HG03520 (cell line): ENCODE results near the gene GTF2IRD1.
"Not testable (repeated sequence)": the region's sequence is repeated elsewhere in the genome, so short reads cannot be mapped to it uniquely, and the experiment has no call there.

Experiments used
- ATAC-seq: cut with Tn5 transposase; IDR thresholded peaks from one replicate; pipeline ENCODE4 v1.9.1; 2021; ENCODE audit warnings: mild to moderate bottlenecking, moderate library complexity; ENCODE audit not compliant: unreplicated experiment

Gene GTF2IRD1

DNA sequence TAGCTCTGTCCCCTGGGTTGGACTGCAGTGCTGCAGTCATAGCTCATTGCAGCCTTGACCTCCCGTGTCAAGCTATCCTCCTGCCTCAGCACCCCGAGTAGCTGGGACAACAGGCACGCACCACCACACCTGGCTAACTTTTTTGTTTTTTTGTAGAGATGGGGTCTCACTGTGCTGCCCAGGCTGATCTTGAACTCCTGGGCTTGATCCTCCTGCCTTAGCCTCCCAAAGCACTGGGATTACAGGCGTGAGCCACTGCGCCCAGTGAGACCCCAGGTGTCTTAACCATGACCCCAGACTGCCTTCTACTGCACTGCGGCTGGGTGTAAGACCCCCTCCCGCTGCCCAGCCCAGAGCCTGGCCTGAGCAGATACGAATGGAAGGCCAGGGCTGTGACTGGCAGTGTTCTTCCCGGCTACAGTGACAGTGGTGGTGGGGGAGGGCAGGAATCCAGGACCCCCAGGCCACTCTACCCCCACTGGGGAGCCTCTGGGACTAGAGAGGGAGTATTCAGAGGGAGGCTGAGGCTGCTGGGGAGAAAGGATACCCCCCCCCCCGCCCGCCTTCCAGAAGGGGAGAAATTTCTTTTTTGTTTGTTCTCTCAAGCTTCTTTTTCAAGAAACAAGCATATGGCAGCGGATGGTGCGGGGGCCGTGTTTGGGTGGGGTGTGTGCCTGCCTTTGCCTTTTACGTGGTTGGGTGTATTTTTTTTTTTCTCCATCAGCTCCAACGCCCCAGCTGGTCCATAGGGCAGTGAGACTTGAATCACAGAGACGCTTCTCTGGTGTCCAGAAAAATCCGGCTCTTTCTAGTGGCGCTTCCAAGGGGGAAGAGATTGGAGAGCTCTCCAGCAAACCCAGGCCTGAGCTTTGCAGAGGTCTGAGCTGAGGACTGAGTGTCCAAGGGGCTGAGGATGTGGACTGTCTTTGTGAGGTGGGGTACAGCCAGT is 36.6 kb downstream of the GTF2IRD1 start:
- no peak for ATAC-seq

DNA sequence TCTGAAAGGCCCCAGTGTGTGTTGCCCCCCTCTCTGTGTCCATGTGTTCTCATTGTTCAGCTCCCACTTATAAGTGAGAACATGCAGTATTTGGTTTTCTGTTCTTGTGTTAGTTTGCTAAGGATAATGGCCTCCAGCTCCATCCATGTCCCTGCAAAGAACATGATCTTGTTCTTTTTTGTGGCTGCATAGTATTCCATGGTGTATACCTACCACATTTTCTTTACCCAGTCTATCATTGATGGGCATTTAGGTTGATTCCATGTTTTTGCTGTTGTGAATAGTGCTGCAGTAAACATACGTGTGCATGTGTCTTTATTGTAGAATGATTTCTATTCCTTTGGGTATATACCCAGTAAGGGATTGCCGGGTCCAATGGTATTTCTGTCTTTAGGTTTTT is 37.8 kb downstream of the GTF2IRD1 start:
- ATAC-seq, result not testable (repeated sequence)

DNA sequence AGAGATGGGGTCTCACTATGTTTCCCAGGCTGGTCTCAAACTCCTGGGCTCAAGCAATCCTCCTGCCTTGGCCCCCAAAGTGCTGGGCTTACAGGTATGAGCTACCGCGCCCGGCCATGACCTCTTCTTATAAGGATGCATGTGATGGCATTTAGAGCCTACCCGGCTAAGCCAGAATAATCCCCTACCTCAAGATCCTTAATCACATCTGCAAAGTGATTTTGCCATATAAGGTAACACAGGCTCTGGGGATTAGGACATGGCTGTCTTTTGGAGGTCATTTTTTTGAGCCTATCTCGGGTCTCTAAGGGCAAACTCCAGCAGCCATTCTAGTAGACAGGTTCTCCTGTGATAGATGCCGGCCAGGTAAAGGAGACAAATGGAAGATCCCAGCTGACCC is 39.6 kb downstream of the GTF2IRD1 start:
- ATAC-seq, result no peak

DNA sequence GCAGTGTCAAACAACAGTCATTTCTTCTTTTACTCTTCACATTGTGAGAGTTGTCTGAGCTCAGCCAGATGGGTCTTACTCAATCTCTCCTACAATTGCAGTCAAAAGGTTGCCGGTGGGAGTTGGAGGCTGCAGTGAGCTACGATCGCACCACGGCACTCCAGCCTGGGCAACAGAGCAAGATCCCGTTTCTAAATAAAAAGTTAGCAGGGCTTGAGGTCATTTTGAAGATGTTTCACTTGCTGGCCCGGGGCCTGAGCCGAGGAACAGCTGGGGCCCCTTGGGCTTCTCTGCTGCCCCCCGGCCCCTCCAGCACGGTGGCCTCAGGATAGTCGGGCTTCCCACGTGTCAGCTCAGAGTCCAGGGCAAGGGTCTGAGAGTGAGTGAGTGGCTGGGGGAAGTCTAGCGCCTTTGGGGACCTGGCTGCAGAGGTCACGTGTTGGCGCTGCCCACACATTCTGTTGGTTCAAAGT is 40.4 kb downstream of the GTF2IRD1 start:
- no peak for ATAC-seq

DNA sequence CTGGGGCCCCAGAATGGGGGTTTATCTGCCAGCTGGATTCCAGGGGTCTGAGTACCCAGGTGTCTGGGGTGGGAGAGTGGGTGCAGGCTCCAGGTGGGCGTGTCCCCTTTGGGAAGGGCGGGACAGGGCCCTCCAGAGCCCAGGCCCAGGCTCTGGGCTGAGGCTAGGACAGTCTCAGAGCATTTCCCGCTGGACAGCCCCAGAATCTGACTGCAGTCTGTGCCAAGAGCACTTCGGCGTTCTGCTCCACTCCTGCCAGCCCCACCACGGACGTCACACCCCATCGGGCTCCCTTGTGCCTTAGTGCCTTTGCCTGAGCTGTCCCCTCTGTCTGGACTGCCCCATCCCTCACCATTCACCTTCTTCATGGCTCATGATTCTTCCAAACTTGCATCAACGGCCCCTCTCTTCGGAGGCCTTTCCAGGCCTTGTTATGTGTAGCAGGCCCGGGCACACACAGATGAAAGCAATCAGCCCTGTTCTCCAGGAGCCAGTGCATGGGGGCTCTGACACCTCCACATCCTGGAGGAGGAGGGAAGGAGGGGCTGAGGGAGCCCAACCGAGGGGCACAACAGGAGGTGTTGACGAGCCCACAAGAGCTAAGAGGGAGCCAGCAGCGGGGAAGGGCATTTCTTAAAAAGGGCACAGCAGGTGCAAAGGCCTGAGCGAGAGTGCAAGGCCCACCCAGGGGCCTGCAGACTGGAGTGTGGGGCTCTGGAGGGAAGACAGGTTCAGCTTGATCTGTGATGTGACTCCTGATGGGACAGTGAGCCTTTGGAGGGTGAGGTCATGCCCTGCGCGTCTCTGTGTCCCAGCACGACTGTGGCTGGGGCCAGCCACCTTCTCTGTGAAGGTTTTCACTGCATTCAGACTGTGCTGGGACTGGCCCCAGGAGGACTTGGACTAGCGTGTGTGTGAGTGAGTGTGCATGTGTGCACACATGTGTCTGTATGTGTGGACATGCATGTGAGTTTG is 41.7 kb downstream of the GTF2IRD1 start:
- ATAC-seq, result no peak

DNA sequence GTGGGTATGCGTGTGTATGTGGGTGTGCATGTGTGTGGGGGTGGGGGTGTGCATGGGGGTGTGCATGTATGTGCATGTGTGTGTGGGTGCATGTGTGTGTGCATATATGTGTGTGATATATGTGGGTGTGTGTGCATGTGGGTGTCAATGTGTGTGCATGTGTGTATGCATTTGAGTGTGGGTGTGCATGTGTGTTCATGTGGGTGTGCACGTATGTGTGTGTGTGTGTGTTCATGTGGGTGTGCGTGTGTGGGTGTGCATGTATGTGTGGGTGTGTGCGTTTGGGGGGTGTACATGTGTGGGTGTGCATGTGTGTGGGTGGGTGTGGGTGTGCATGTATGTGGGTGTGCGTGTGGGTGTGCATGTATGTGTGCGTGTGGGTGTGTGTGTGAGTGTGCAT is 42.6 kb downstream of the GTF2IRD1 start:
- ATAC-seq, result no peak

DNA sequence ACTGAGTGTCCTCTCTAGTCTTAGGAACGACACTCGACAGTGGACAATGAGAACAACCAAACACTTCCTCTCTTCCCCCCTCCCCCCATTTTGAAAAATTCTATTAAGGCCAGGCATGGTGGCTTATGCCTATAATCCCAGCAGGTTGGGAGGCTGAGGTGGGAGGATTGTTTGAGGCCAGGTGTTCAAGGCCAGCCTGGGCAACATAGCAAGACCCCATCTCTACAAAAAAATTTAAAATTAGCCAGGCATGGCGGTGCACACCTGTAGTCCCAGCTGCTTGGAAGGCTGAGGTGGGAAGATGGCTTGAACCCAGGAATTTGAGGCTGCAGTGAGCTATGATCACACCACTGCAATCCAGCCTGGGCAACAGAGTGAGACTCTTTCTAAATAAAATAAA is 43.1 kb downstream of the GTF2IRD1 start:
- not testable (repeated sequence) for ATAC-seq

DNA sequence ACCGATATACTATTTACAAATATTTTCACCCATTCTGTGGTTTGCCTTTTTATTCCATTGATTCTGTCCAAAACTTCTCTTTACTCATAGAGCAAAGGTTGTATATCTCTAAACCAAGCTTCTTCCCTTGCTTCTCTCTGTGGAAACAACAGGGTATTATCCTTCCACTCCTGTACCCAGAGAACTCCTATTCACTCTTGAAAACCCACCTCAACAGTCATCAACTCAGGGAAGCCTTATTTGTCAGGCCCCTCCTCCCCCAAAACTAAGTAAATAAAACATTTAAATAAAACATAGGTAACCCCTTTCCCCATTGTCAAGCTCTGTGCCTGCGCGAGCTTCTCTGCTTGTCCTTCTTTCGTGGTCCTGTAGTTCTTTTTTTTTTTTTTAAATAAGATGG is 44.6 kb downstream of the GTF2IRD1 start:
- no peak for ATAC-seq

DNA sequence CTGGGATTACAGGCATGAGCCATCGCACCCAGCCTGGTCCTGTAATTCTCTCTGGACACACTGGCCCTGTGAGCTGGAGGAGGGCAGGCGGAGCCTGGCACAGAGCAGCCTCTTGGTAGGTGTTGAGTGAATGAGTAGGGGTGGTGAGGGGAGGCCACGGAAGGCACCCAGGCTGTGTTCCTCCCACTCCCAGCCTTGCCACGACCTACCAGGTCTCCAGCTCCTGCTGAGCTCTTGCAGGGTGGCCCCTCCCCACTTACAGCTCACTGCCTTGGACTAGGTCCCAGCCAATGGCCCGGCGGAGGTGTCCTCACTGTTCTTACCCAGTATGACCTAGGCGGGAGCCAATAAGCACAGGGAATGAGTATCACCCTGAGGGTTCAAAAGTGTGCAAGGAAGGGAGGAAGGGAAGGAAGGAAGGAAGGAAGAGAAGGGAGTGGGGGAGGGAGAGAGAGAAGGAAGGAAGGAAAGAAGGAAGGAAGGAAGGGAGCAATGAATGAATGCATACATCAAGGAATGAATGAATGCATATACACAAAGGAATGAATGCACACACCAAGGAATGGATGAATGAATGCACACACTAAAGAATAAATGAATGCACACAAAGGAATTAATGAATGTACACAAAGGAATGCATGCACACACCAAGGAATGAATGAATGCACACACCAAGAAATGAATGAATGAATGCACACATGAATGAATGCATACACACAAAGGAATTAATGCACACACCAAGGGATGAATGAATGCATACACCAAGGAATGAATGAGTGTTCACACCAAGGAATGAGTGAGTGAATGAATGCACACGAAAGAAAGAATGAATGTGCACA is 45.5 kb downstream of the GTF2IRD1 start:
- ATAC-seq, result no peak

DNA sequence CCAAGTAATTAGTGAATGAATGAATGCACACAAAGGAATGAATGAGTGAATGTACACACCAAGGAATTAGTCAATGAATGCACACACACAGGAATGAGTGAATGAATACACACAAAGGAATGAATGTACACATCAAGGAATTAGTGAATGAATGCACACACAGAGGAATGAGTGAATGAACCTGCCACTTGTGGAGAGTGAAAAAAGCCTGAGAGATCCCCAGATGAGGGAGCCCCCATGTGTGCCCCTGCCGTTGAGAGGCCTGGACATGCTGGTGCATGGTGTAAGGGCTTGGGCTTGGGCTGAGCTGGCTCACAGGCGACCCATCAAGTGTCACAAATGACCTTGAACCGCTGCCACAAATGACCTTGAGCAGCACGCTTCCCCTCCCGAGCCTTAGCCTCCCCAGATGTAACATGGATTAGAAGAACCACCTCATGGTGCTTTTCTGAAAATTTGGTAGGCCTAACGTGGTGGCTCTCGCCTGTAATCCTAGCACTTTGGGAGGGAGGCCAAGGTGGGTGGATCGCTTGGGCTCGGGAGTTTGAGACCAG is 46.2 kb downstream of the GTF2IRD1 start:
- ATAC-seq, result no peak

DNA sequence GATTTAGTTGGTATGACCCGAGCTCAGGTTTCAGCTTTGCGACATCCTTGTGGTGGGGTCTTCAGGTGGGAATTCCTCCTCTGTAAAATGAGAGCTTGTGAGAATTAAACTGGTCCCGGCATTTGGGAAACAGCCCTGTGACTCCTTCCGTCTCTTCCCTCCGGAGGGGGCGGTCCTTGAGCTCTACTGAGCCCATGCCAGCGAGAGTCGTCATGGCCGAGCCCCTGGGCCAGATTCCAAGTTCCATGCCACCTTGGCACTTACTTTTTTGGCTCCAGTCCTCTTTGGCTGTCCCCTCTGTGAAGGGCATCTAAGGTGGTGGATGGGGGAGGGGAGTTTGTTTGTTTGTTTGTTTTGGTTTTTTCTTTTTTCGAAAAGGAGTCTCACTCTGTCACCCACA is 47.6 kb downstream of the GTF2IRD1 start:
- ATAC-seq, result no peak

DNA sequence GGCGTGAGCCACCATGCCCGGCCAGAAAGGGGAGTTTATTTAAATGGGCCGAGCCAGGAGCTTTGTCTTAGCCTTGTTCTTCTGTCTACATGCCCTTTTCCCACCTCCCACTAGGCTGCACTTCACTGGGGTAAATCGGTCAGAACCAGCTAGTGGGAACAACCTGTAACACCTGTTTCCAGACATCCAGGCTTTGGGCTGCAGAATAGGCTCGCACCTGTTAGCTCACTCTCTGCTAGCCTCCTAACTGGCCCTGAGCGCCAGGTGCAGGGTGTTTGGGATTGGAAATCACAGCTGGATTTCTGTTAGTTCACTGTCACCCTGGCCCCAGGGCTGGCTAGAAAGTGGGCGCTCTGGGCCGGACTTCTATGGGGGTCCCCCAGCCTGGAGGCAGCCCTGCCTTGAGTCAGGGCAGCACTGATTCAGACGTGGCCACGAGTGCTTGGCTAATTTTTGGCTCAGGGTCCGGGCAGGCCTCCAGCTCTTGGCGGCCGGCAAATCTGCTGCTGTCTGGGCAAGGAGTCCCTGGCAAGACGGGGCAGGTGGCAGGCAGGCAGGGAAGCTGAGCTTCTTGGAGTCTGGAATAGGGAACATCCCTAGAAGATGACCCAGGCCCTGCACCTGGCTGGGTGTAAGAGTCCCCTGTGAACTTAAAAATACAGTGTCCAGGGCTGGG is 48.6 kb downstream of the GTF2IRD1 start:
- ATAC-seq, result no peak

DNA sequence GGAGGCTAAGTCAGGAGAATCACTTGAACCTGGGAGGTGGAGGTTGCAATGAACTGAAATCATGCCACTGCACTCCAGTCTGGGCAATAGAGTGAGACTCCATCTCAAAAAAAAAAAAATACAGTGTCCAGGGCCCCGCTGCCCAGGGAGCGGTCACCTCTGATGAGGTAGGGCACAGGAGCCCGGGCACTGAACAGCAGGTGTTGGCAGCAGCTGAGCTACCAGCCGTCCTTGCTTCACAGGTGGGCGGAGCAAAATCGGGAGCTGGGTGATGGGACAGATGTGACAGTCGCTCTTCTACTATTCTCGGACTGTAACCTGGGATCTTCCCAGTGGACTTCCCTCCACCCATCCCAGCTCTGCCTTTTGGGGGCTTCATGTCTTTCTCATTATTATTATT is 49.4 kb downstream of the GTF2IRD1 start:
- no peak for ATAC-seq

DNA sequence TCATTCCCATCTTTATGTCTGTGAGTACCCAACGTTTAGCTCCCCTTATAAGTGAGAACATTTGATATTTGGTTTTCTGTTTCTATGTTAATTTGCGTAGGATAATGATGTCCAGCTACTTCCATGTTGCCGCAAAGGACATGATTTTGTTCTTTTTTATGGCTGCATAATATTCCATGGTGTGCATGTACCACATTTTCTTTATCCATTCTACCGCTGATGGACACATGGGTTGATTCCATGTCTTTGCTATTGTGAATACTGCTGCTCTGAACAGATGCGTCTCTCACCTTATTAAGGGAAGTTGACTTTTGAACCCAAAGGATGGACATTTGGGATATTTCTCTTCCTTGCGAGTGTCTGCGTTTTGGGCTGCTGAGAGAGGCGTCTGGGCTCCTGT is 50.2 kb downstream of the GTF2IRD1 start:
- no peak for ATAC-seq

DNA sequence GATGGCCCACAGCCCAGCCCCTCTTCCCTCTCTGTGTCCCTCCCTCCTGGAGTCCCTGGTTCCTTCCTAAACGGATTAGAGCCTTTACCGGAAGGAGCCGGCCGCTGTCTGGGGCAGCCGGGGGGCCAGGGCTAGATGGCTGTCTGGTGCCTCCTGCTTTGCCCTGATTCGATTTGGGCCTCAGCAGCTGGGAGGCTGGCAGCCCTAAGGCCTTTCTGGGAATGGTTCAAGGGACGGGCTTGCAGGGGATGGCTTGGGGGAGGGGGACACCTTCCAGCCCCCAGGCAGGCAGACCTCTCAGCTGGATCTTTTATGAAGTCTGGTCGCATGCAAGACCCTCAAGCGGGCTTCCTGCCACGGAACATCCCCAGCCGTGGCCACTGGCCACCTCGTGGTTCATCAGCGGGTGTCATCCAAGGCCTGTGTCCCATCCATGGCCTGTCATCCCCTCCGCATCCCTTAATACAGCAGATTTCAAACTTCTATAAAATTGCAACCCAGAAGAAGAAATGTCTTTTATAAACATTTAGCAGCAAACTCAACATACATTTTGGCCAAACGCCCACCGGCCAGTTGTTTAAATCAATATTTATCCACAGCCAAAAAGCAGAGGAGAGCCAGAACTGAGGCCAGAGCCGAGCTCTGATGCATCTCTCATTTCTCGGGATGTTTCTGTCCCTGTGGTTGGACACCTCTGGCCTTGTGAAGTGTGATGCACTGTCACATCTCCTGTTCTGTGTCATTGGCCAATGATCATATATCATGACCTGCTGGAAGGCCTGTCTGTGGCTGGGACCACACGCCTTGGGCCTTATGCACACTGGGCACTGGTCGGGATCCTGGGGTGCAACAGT is 52.0 kb downstream of the GTF2IRD1 start:
- ATAC-seq, result no peak

DNA sequence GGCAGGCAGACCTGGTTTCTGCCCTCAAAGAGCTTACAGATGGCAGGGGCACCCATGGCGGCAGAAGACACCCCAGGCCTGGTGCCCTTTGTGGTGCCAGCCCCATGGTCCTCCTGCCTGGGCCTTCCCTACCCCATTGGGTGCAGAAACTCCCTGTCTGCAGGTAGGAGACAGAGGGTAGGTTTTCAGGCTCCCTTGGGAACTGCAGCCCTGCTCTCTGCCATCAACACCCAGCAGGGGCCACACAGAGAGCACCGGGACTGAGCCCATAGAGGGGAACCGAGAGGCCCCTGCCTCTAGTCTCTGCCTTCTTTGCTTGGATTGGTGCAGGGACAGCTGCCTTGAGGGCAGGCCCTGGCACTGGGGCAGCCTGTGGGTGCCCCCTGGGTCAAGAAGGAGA is 52.6 kb downstream of the GTF2IRD1 start:
- no peak for ATAC-seq

DNA sequence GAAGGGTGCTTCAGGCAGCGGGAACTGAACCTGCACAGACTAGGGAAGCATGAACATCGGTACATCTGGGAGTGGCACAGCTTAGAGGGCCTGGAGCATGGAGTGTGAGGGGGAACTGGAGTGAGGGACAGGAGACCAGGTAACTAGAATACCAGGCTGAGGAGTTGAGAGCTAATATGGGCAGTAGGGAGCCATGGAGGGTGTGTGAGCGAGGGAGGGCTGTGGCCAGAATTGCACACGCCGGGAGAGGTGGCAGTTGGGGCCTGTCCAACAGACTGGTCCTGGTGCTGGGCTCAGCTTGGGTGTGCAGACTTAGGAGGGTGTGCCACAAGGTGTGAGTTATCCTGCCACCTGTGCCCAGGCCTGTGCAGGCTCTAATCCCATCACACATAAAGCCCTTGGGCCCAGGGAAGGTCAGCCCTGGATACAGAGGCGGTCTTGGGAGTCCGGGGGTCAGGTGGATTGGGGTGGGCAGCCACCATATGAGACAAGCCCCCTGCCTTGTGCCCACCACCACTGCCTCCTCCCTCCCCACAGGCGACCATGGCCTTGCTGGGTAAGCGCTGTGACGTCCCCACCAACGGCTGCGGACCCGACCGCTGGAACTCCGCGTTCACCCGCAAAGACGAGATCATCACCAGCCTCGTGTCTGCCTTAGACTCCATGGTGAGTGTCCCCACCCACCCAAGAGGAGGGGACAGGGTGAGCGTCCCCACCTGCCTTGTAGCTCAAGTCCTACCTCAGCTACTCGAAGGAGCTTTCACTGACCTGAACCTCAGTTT is 54.0 kb downstream of the GTF2IRD1 start:
- no peak for ATAC-seq

DNA sequence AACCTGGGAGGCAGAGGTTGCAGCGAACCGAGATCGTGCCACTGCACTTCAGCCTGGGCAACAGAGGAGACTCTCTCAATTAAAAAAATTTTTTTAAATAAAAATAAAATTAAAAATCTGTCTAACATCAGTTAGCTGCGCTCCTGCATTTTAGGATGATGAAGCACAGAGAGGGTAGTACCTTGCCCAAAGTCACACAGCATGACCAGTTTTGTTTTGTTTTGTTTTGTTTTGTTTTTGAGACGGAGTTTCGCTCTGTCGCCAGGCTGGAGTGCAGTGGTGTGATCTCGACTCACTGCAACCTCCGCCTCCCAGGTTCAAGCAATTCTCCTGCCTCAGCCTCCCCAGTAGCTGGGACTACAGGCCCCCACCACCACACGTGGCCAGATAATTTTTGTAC is 55.7 kb downstream of the GTF2IRD1 start:
- ATAC-seq, result not testable (repeated sequence)
